SK-N-SH (cell line): ENCODE data around the gene MGAT1. TPM values are rescaled to one million over a fixed set of nuclear protein-coding genes. Genes with fewer than 3 reads are reported as not detected.

Experiments
- CTCF ChIA-PET: fragments of 300-600, 350-600 bp; formaldehyde crosslinking; extraction: SDS; loops from one replicate; lab custom pipeline; 2021; lab: Yijun Ruan, JAX
- POLR2A ChIA-PET: fragments of 350-600 bp; sonication (Branson Sonifier 250); formaldehyde crosslinking; extraction: SDS; loops from one replicate; lab custom pipeline; 2020; ENCODE audit warnings: antibody characterized with exemption, inconsistent platforms; lab: Yijun Ruan, JAX
- DNase-seq: peaks from one replicate; pipeline ENCODE4 v3.0.0; 2012
- H2AFZ ChIP-seq: fragments of 200-600 bp; sonication (generic); 2 replicates; pipeline ENCODE4 v1.8.1; 2016; ENCODE audit warnings: antibody characterized with exemption, mild to moderate bottlenecking, low read depth
- H3F3A ChIP-seq: fragments of 200-600 bp; sonication (generic); replicated peaks from 2 replicates; pipeline ENCODE3; 2016; ENCODE audit warnings: antibody characterized with exemption, mild to moderate bottlenecking; ENCODE audit not compliant: insufficient read depth
- H3K27ac ChIP-seq, 2 experiments: fragments of 200-500 bp in 1 of 2; fragments of 200-600 bp in 1 of 2; sonication (Bioruptor generic) in 1 of 2; sonication (generic), shearing (Covaris generic) in 1 of 2; 2 replicates each; pipeline versions ENCODE4 v1.5.1 to v1.6.1; 2014 to 2016; ENCODE audit warnings: low read depth in 2 of 2, inconsistent platforms in 1 of 2, low read length in 1 of 2, mild to moderate bottlenecking in 1 of 2, mixed read lengths in 1 of 2
- H3K27me3 ChIP-seq: fragments of 200-600 bp; sonication (generic), shearing (Covaris generic); 2 replicates; pipeline ENCODE4 v1.6.1; 2016; ENCODE audit warnings: mixed run types; ENCODE audit not compliant: insufficient read depth
- H3K36me3 ChIP-seq, 2 experiments: fragments of 200-500 bp in 1 of 2; fragments of 200-600 bp in 1 of 2; sonication (Bioruptor generic) in 1 of 2; sonication (generic) in 1 of 2; replicated peaks in 1 of 2; 2 replicates each; pipeline versions ENCODE3 to v1.5.1; 2014 to 2016; ENCODE audit warnings: low read length in 1 of 2, mild to moderate bottlenecking in 1 of 2; ENCODE audit not compliant: insufficient read depth in 2 of 2, control insufficient read depth in 1 of 2
- H3K4me1 ChIP-seq, 2 experiments: fragments of 200-500 bp in 1 of 2; fragments of 200-600 bp in 1 of 2; sonication (Bioruptor generic) in 1 of 2; sonication (generic), shearing (Covaris generic) in 1 of 2; 2 replicates each; pipeline versions ENCODE4 v1.5.1 to v1.6.1; 2014 to 2016; ENCODE audit warnings: low read depth in 1 of 2, low read length in 1 of 2, mixed run types in 1 of 2; ENCODE audit not compliant: insufficient read depth in 2 of 2, control insufficient read depth in 1 of 2
- H3K4me2 ChIP-seq: fragments of 200-600 bp; sonication (generic), shearing (Covaris generic); 2 replicates; pipeline ENCODE4 v1.6.1; 2017; ENCODE audit warnings: mixed run types
- H3K4me3 ChIP-seq, 2 experiments: fragments of 200-500 bp in 1 of 2; fragments of 200-600 bp in 1 of 2; sonication (Bioruptor generic) in 1 of 2; sonication (generic), shearing (Covaris generic) in 1 of 2; 2 replicates each; pipeline versions ENCODE4 v1.5.1 to v1.8.1; 2014 to 2016; ENCODE audit warnings: low read depth in 2 of 2, inconsistent platforms in 1 of 2, low read length in 1 of 2, mild to moderate bottlenecking in 1 of 2, mixed read lengths in 1 of 2, moderate library complexity in 1 of 2
- H3K79me2 ChIP-seq: fragments of 200-600 bp; sonication (generic); 2 replicates; pipeline ENCODE4 v1.8.1; 2017; ENCODE audit warnings: mild to moderate bottlenecking; ENCODE audit not compliant: insufficient read depth
- H3K9ac ChIP-seq: fragments of 200-600 bp; sonication (generic); 2 replicates; pipeline ENCODE4 v1.6.1; 2017; ENCODE audit warnings: mixed run types
- H3K9me2 ChIP-seq: fragments of 200-600 bp; sonication (generic); 2 replicates; pipeline ENCODE4 v1.6.1; 2017; ENCODE audit warnings: mixed run types
- H3K9me3 ChIP-seq: fragments of 200-600 bp; sonication (generic); 2 replicates; pipeline ENCODE4 v1.6.1; 2017; ENCODE audit warnings: mixed run types, mild to moderate bottlenecking, moderate library complexity
- H4K20me1 ChIP-seq: fragments of 200-600 bp; sonication (generic); 2 replicates; pipeline ENCODE4 v1.6.1; 2017; ENCODE audit warnings: mild to moderate bottlenecking, mixed run types; ENCODE audit not compliant: insufficient read depth
- CHD2 ChIP-seq: fragments of 150-350 bp; IDR thresholded peaks from 2 replicates; pipeline ENCODE4 v1.6.1; 2018; ENCODE audit warnings: low read length; ENCODE audit not compliant: partially characterized antibody
- GABPA ChIP-seq: IDR thresholded peaks from 2 replicates; pipeline ENCODE4 v1.4.0; 2012; ENCODE audit warnings: low read depth, mild to moderate bottlenecking
- GATA2 ChIP-seq: sonication (generic); formaldehyde crosslinking; IDR thresholded peaks from 2 replicates; pipeline ENCODE4 v1.5.0; 2020; ENCODE audit warnings: mild to moderate bottlenecking, missing genetic modification reagents
- IRF3 ChIP-seq: fragments of 150-350 bp; IDR thresholded peaks from 2 replicates; pipeline ENCODE4 v1.6.1; 2016; ENCODE audit warnings: mild to moderate bottlenecking, low read depth, low read length
- JUND ChIP-seq: IDR thresholded peaks from 2 replicates; pipeline ENCODE4 v1.4.0; 2012
- MXI1 ChIP-seq: IDR thresholded peaks from 2 replicates; pipeline ENCODE4 v1.6.1; 2012; ENCODE audit warnings: mild to moderate bottlenecking, low read depth, low read length, improper control_type of control experiment
- NRF1 ChIP-seq: IDR thresholded peaks from 2 replicates; pipeline ENCODE4 v1.6.1; 2012; ENCODE audit warnings: low read depth, mild to moderate bottlenecking, low read length
- POLR2AphosphoS5 ChIP-seq: IDR thresholded peaks from 2 replicates; pipeline ENCODE4 v1.6.1; 2012; ENCODE audit warnings: low read depth, low read length
- RAD21 ChIP-seq: IDR thresholded peaks from 2 replicates; pipeline ENCODE4 v1.6.1; 2012; ENCODE audit warnings: mild to moderate bottlenecking, low read length
- RFX5 ChIP-seq: IDR thresholded peaks from 2 replicates; pipeline ENCODE4 v1.6.1; 2012; ENCODE audit warnings: mild to moderate bottlenecking, improper control_type of control experiment, low read length
- RXRA ChIP-seq: IDR thresholded peaks from 2 replicates; pipeline ENCODE4 v1.4.0; 2012; ENCODE audit warnings: low read depth, mild to moderate bottlenecking, borderline replicate concordance
- SMC3 ChIP-seq: IDR thresholded peaks from 2 replicates; pipeline ENCODE4 v1.6.1; 2012; ENCODE audit warnings: low read depth, low read length, improper control_type of control experiment
- TCF12 ChIP-seq: IDR thresholded peaks from 2 replicates; pipeline ENCODE4 v1.4.0; 2012
- TEAD4 ChIP-seq: IDR thresholded peaks from 2 replicates; pipeline ENCODE4 v1.4.0; 2012; ENCODE audit warnings: mild to moderate bottlenecking, borderline replicate concordance; ENCODE audit not compliant: insufficient read depth
- USF2 ChIP-seq: fragments of 150-350 bp; IDR thresholded peaks from 2 replicates; pipeline ENCODE4 v1.6.1; 2017; ENCODE audit warnings: antibody characterized with exemption, low read length, low read depth, borderline replicate concordance
- WGBS: methylation state at CpG from one replicate; pipeline ENCODE4 v1.1.6; 2017; ENCODE audit warnings: low lambda C conversion rate; 5-methylcytosine and 5-hydroxymethylcytosine counted together
- polyA plus RNA-seq, 3 experiments: library from polyadenylated mRNA; depleted of rRNA; stranded (reverse); fragments of >200 nt; gene quantifications; 2 replicates each; pipeline ENCODE4 v1.2.3, GENCODE V29; 2012
- TF ChIP-seq, protein P1 (sequence below): IDR thresholded peaks from 2 replicates; pipeline ENCODE4 v1.6.1; 2012; ENCODE audit warnings: mild to moderate bottlenecking, low read depth, low read length, moderate library complexity

MGAT1 gene
- polyA plus RNA-seq, 1 of the 3 experiments (the other 2 are of a cell fraction) = 47.3 TPM

GRCh38 chr5:180848265-180848664 lies 45.7 kb upstream of the MGAT1 start (continued):
- no peak for TF ChIP-seq RFX5
- TF ChIP-seq CHD2 = no peak
- no peak for TF ChIP-seq RXRA

- WGBS = 43% methylated on average over 3 of the region's 3 CpGs
- Histone ChIP-seq H4K20me1 (no peaks in the 10 kb centered on the region), H3K9ac (no peak overlapping the region), H3K27ac (no peak overlapping the region), H3K27me3 (no peaks in the 10 kb centered on the region), H2AFZ (no peak overlapping the region), H3K4me3 (no peak overlapping the region), H3K79me2 (peaks cover 13% of the 10 kb centered on the region; the same call in 1 of the 2 replicates), H3K36me3 (peaks cover 41 to 47% of the 10 kb centered on the region in 2 experiments), H3K9me2 (no peaks in the 10 kb centered on the region), H3K9me3 (peaks cover 13% of the 10 kb centered on the region; the same call in 1 of the 2 replicates), H3K4me1 (no peaks in the 10 kb centered on the region), H3K4me2 (no peak overlapping the region), H3F3A (no peaks in the 10 kb centered on the region)
- TF ChIP-seq RXRA = no peak
- ChIA-PET CTCF (interaction anchor here (1.6 kb wide), 1 partner anchor 22 kb away, joined by 4 read pairs; no protein-coding TSS in a partner anchor), POLR2A (no interaction called here)
- DNase-seq = no peak
Measured at GRCh38 chr5:180847026-180847425, 44.4 kb upstream of the MGAT1 start.

- no peaks in the 10 kb centered on the region for H3F3A ChIP-seq
- TF ChIP-seq TEAD4 (no peak), SMC3 (no peak), GABPA (no peak), NRF1 (no peak), GATA2 (CRISPR knock-in tag) (no peak), TCF12 (no peak), JUND (no peak), RAD21 (no peak), IRF3 (no peak), MXI1 (no peak), USF2 (no peak), POLR2AphosphoS5 (no peak)
- TF ChIP-seq, protein P1, sequence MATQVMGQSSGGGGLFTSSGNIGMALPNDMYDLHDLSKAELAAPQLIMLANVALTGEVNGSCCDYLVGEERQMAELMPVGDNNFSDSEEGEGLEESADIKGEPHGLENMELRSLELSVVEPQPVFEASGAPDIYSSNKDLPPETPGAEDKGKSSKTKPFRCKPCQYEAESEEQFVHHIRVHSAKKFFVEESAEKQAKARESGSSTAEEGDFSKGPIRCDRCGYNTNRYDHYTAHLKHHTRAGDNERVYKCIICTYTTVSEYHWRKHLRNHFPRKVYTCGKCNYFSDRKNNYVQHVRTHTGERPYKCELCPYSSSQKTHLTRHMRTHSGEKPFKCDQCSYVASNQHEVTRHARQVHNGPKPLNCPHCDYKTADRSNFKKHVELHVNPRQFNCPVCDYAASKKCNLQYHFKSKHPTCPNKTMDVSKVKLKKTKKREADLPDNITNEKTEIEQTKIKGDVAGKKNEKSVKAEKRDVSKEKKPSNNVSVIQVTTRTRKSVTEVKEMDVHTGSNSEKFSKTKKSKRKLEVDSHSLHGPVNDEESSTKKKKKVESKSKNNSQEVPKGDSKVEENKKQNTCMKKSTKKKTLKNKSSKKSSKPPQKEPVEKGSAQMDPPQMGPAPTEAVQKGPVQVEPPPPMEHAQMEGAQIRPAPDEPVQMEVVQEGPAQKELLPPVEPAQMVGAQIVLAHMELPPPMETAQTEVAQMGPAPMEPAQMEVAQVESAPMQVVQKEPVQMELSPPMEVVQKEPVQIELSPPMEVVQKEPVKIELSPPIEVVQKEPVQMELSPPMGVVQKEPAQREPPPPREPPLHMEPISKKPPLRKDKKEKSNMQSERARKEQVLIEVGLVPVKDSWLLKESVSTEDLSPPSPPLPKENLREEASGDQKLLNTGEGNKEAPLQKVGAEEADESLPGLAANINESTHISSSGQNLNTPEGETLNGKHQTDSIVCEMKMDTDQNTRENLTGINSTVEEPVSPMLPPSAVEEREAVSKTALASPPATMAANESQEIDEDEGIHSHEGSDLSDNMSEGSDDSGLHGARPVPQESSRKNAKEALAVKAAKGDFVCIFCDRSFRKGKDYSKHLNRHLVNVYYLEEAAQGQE = no peak
- H3K79me2 ChIP-seq = no peaks in the 10 kb centered on the region
- no peaks in the 10 kb centered on the region for H3K4me1 ChIP-seq
- no peak overlapping the region for H3K4me2 ChIP-seq
- no peak for DNase-seq
- H2AFZ ChIP-seq = no peak overlapping the region
- H3K36me3 ChIP-seq = peaks cover 19 to 26% of the 10 kb centered on the region in 2 experiments
- no peak overlapping the region for H3K4me3 ChIP-seq
- H3K9me3 ChIP-seq = no peaks in the 10 kb centered on the region
- POLR2A ChIA-PET = no interaction called here
- H3K9me2 ChIP-seq = no peaks in the 10 kb centered on the region
- H3K9ac ChIP-seq = no peak overlapping the region
- H3K27ac ChIP-seq = no peak overlapping the region
- 100% methylated on average over 1 of the region's 1 CpG for WGBS
- CTCF ChIA-PET = no interaction called here
- no peaks in the 10 kb centered on the region for H4K20me1 ChIP-seq
- no peaks in the 10 kb centered on the region for H3K27me3 ChIP-seq
Measured at GRCh38 chr5:180844858-180845257, 42.3 kb upstream of the MGAT1 start.
